IPS DF 19.7 (cell line): ENCODE data around the gene SLC9A9.

Experiments
- DNase-seq: peaks from one replicate; pipeline ENCODE4 v3.0.0-alpha.2; 2013; ENCODE audit warnings: low read depth, low spot score

SLC9A9 gene

GRCh38 chr3:143416229-143416628, 432.0 kb downstream of the SLC9A9 start:
- no peak for DNase-seq

DNA sequence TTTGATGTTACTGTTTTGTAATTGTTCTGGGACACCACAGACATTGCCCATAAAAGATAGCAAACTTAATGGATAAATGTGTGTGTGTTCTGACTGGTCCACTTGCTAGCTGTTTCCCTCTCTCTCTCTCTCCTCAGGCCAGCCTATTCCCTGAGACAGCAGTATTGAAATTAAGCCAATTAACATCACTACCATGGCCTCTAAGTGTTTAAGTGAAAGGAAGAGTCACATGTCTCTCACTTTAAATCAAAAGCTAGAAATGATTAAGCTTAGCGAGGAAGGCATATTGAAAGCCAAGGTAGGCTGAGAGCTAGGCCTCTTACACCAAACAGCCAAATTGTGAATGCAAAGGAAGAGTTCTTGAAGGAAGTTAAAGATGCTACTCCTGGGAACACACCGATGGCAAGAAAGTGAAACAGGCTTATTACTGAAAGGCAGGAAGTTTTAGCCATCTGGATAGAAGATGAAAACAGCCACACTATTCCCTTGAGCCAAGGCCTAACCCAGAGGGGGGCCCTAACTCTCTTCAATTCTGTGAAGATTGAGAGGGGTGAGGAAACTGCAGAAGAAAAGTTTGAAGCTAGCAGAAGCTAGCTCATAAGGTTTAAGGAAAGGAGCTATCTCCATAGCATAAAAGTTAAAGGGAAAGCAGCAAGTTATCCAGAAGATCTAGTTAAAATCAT, 433.6 kb downstream of the SLC9A9 start:
- no peak for DNase-seq

GRCh38 chr3:143413372-143413771, 434.9 kb downstream of the SLC9A9 start:
- no peak for DNase-seq

GRCh38 chr3:143412084-143412483, 436.2 kb downstream of the SLC9A9 start:
- no peak for DNase-seq

- DNase-seq: no peak
Observed at GRCh38 chr3:143410259-143410658, 438.0 kb downstream of the SLC9A9 start.

- no peak for DNase-seq
Observed at GRCh38 chr3:143408771-143409170, 439.5 kb downstream of the SLC9A9 start.

GRCh38 chr3:143402602-143403001, 445.7 kb downstream of the SLC9A9 start:
- DNase-seq: no peak

DNA sequence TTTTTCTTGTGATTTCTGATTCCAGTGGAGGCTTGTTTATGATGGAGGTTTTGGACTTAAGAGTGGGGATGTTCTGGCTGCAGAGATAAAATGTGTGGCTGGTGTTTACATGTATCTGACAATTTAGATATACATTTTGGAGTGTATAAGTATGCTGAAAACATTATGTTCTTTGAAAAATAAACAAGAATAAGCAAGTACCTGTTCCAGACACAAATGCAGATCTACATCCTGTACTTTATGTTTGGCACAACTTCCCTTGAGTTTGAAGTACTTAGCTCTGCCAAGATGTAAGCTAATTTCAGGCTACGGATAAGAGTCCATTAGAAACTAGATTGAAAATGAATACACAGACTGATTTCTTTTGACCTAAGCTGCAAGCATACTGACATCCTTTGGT, 451.5 kb downstream of the SLC9A9 start:
- no peak for DNase-seq

GRCh38 chr3:143389388-143389787, 458.9 kb downstream of the SLC9A9 start:
- no peak for DNase-seq

DNA sequence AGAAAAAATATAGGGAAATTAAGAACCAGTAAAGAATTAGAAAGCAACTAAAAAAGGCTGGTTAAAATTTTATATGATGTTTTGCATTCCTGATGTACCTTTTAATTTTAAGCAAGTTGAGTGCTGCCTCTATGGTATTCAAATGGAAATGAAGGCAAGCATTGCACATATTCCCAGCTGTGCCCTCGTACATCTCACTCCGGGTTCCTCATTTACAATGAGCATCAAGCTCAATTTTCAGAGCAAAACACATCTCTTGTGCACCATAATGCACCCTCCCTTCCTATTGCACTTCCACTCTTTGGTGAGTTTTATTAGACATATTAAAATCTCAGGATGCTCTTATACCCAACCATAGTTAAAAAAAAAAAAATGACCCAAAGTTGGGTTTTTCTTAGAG, 460.8 kb downstream of the SLC9A9 start:
- no peak for DNase-seq

DNA sequence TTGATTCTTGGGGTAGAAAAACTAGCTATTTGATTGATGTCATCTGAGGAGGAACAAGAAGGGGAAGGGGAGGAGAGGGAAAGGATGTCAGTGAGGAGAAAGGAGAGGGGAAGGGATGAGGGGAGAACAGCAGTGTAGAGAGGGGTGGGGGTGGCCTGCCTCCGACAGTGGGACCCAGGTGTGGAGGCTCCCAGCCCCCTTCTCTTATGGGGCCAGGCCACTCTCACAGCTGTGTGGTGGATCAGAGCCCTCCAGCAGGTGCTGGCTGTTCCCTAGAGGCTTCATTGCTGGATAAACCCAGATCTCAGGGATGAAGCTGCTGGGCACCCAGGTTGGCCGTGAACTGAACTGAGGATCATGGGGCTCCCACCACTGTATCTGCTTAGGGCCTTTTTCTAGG, 464.2 kb downstream of the SLC9A9 start:
- no peak for DNase-seq

- no peak for DNase-seq
Observed at GRCh38 chr3:143383421-143383820, 464.8 kb downstream of the SLC9A9 start.

GRCh38 chr3:143382816-143383215, 465.5 kb downstream of the SLC9A9 start:
- DNase-seq: no peak

GRCh38 chr3:143380449-143380848, 467.8 kb downstream of the SLC9A9 start:
- DNase-seq: no peak

DNA sequence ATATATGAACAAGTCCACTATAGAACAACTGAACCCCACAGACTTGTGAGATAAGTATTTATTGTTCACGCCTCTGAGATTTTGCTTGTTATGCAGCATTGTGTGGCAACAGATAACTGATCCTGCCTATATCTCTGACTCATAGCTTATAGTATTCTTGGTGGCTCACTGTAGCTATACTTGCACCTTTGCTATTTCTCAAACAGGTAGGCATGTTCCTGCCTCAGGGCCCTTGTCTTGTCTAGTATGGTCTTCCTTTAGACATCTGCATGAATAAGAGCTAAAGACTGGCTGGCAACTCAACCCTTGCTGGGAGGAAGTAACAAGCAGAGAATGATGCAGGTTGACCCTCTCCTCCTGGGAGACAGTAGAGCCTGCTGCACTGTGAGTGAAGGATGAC, 472.6 kb downstream of the SLC9A9 start:
- no peak for DNase-seq

DNA sequence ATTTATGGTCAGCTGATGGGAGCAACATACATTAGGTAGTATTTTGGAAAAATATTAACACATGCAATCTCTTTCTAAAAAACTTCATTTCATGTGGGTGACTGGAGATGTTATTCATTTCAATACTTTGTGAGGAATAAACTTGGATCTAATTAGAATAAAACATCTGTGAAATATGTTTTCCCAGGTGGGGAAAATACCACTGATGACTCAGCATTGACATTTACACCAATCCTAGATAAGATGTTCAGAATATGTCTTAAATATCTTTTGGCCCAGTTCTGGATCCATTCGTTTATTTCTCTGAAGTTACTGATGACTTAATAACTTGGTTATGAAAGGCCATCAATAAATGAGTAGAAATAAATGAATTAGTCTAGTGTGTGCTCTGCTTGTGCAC, 481.1 kb downstream of the SLC9A9 start:
- DNase-seq: no peak

DNA sequence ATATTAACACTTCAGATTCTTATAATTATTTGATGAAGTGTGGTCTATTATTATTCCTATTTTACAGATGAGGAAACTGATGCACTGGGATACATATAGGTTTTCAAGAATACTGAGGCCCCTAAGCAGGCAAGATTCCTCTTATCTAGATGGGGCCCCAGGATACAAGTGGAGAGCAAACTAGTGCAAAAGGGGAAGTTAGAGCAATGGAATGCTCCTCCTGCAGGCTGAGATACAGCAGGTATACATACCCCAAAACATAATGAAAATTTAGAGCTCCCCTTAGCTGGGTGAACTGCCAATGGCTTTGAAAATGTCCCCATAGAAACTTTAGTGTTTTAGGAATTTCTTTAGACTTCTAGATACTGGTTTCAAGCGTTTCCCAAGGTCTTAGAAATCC, 481.6 kb downstream of the SLC9A9 start:
- DNase-seq: no peak

GRCh38 chr3:143363949-143364348, 484.3 kb downstream of the SLC9A9 start:
- DNase-seq: no peak

GRCh38 chr3:143363276-143363675, 485.0 kb downstream of the SLC9A9 start:
- no peak for DNase-seq

- DNase-seq: no peak
Observed at GRCh38 chr3:143362115-143362991, 485.9 kb downstream of the SLC9A9 start.

- no peak for DNase-seq
Observed at GRCh38 chr3:143361589-143361988, 486.7 kb downstream of the SLC9A9 start.

- no peak for DNase-seq
Observed at GRCh38 chr3:143360244-143360643, 488.0 kb downstream of the SLC9A9 start.
